ENCODE results near the gene HDGFL2. TPM values are rescaled to one million over a fixed set of nuclear protein-coding genes. Genes with fewer than 3 reads are reported as not detected.
A peak's percentile ranks its signal among the peaks of the same experiment; 100 is the strongest.

HDGFL2 gene
- total and polyA plus RNA-seq, 10 donors, result 23.2 to 136 (median 28.3) TPM

GRCh38 chr19:4447327-4448146 lies 24.6 kb upstream of the HDGFL2 start:
- H3K36me3 ChIP-seq, result peaks cover 6 to 98% (median 87%) of the 10 kb centered on the region in 6 donors
- no peak for TF ChIP-seq POLR2A (IDR thresholded peaks at IDR 0.05)
- peak in 1 of 3 donors; percentile 16 for TF ChIP-seq POLR2AphosphoS5 (IDR thresholded peaks at IDR 0.05)
- no peak for TF ChIP-seq CTCF (IDR thresholded peaks at IDR 0.05 in 8 of 11, conservative IDR thresholded peaks at IDR 0.05 in 3 of 11)
- H3K27ac ChIP-seq, result no peak overlapping the region

DNA sequence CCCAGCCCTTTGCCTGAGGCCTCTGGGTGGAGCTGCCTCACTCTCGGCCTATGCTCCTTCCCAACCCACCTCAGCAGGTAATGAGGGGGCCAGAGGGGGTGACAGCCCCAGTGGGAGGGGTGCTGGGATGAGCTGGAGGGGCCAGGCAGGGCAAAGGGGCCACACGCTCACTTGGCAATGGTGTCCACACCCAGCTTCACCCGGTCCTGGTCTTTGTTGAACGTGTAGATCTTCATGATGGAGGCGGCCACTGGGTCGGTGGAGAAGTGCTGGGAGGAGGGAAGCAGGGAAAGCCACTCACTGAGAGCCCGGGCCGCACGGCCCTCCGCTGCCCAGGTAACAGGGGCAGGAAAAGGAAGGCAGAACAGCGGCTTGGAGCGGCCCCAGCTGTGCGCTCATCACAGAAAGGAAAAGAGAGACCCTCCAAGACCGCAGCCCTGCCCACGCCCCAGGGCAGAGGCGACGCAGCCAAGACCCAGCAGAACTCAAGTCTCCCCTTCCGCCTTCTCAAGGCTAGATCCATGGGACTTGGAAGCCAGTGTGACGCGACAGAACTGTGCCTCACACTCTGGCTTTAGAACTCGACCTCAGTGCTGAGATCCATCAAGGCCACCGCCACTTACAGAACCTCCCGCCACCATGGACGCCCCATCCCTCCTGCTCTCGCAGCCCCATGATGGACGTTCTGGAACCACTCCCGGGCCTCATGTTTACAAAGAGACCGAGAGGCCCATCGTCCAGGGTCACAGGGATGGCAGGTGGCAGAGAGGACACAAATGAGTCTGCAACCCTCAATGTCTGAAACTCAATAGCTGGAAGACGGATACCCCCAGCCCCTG lies 23.7 kb upstream of the HDGFL2 start:
- no peaks in the 10 kb centered on the region for H3K4me1 ChIP-seq
- H3K4me3 ChIP-seq, result no peak overlapping the region
- no peak for DNase-seq
- no peaks in the 10 kb centered on the region for H3K27me3 ChIP-seq (replicated peaks in 1 of 7)
- TF ChIP-seq CTCF (IDR thresholded peaks at IDR 0.05 in 8 of 11, conservative IDR thresholded peaks at IDR 0.05 in 3 of 11) (no peak), POLR2AphosphoS5 (IDR thresholded peaks at IDR 0.05) (no peak)
- no peak overlapping the region for H3K27ac ChIP-seq
- H3K36me3 ChIP-seq, result peaks cover 9 to 100% (median 95%) of the 10 kb centered on the region in 6 donors
- intact Hi-C loops (cut with DNase I; ENCODE audit: low total_unique reads), result no loop called here
- 83 to 88% (median 85%) methylated on average over 21 to 30 of the region's 30 CpGs for WGBS, 5 donors
- H3K9me3 ChIP-seq, result no peaks in the 10 kb centered on the region

More at GRCh38 chr19:4447327-4448146, 24.6 kb upstream of the HDGFL2 start:
- H3K4me1 ChIP-seq, result peaks cover 0 to 7% (median 1%) of the 10 kb centered on the region in 6 donors
- intact Hi-C loops (cut with DNase I; ENCODE audit: low total_unique reads), result no loop called here
- H3K27me3 ChIP-seq (replicated peaks in 1 of 7), result no peaks in the 10 kb centered on the region
- 92 to 98% (median 93%) methylated on average over 21 to 28 of the region's 28 CpGs for WGBS, 5 donors
- DNase-seq, result no peak
- no peaks in the 10 kb centered on the region for H3K9me3 ChIP-seq
- H3K4me3 ChIP-seq, result no peak overlapping the region

- no peak for DNase-seq
- Histone ChIP-seq H3K27ac (no peak overlapping the region), H3K9me3 (no peaks in the 10 kb centered on the region), H3K36me3 (peaks cover 9 to 100% (median 97%) of the 10 kb centered on the region in 6 donors), H3K27me3 (replicated peaks in 1 of 7) (no peaks in the 10 kb centered on the region), H3K4me3 (no peak overlapping the region), H3K4me1 (peaks cover 0 to 1% (median 0%) of the 10 kb centered on the region in 6 donors)
- TF ChIP-seq POLR2A (IDR thresholded peaks at IDR 0.05) (no peak), POLR2AphosphoS5 (IDR thresholded peaks at IDR 0.05) (peak in 1 of 3 donors; percentile 19)
- 83 to 94% (median 91%) methylated on average over 19 to 24 of the region's 24 CpGs for WGBS, 5 donors
- intact Hi-C loops (cut with DNase I; ENCODE audit: low total_unique reads), result no loop called here
Observed at GRCh38 chr19:4449022-4449638, 23.0 kb upstream of the HDGFL2 start.

DNA sequence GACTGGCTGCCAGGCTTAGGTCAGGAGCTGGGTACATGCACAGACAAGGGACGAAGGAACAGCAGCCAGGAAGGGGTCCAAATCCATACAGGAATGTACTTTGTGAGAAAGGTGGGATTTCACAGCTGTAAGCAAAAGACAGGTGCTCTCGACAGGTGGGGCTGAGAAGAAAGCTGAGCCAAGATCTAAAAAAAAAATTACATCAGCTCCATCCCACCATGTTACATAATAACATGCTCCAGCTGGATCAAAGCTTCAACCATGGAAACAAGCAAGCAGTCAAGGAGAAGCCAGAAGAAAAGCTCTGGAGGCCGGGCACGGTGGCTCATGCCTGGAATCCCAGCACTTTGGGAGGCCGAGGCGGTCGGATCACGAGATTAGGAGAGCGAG lies 22.5 kb upstream of the HDGFL2 start:
- TF ChIP-seq POLR2A (IDR thresholded peaks at IDR 0.05) (no peak), POLR2AphosphoS5 (IDR thresholded peaks at IDR 0.05) (no peak), CTCF (IDR thresholded peaks at IDR 0.05 in 8 of 11, conservative IDR thresholded peaks at IDR 0.05 in 3 of 11) (no peak)
- intact Hi-C loops (cut with DNase I; ENCODE audit: low total_unique reads), result no loop called here
- H3K4me3 ChIP-seq, result no peak overlapping the region
- H3K4me1 ChIP-seq, result peaks cover 0 to 7% (median under 1%) of the 10 kb centered on the region in 6 donors
- 93 to 99% (median 97%) methylated on average over 9 of the region's 9 CpGs for WGBS, 5 donors
- no peak overlapping the region for H3K27ac ChIP-seq
- peaks cover 9 to 100% (median 95%) of the 10 kb centered on the region in 6 donors for H3K36me3 ChIP-seq
- no peaks in the 10 kb centered on the region for H3K27me3 ChIP-seq (replicated peaks in 1 of 7)
- H3K9me3 ChIP-seq, result no peaks in the 10 kb centered on the region
- DNase-seq, result no peak

Measured in spleen (tissue), 11 donors.